ENCODE measurements around the gene FABP6.

The FABP6 gene

DNA sequence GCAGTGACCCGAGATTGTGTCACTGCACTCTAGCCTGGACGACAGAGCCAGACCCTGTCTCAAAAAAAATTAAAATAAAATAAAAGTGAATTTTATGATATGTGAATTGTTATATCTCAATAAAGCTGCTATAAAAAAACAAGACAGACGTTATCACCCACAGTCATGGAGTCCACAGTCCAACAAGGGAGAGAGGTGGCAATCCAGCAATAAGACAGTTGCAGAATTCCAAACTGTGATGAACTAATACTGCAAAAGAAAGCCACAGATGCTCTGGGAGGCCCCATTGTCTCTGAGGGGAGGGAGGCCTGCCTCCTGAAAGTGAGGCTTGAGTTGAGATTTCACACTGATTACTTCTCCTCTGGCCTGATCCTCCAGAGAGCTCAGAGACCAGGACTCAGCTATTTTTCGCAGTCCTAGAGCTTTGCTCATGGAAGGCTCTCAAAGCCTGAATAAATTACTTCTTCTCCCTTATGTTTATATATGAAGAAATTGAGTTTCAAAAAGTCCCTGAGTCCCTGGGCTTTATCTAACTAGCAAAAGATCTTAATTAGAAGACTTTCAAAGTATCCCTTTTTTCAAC, 55.1 kb downstream of the FABP6 start:
- H3K4me3 ChIP-seq (ENCODE audit: low read depth, low read length): no peak overlapping the region
- TF ChIP-seq, protein P1, sequence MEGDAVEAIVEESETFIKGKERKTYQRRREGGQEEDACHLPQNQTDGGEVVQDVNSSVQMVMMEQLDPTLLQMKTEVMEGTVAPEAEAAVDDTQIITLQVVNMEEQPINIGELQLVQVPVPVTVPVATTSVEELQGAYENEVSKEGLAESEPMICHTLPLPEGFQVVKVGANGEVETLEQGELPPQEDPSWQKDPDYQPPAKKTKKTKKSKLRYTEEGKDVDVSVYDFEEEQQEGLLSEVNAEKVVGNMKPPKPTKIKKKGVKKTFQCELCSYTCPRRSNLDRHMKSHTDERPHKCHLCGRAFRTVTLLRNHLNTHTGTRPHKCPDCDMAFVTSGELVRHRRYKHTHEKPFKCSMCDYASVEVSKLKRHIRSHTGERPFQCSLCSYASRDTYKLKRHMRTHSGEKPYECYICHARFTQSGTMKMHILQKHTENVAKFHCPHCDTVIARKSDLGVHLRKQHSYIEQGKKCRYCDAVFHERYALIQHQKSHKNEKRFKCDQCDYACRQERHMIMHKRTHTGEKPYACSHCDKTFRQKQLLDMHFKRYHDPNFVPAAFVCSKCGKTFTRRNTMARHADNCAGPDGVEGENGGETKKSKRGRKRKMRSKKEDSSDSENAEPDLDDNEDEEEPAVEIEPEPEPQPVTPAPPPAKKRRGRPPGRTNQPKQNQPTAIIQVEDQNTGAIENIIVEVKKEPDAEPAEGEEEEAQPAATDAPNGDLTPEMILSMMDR (IDR thresholded peaks at IDR 0.05; ENCODE audit: low read depth, low read length): no peak

DNA sequence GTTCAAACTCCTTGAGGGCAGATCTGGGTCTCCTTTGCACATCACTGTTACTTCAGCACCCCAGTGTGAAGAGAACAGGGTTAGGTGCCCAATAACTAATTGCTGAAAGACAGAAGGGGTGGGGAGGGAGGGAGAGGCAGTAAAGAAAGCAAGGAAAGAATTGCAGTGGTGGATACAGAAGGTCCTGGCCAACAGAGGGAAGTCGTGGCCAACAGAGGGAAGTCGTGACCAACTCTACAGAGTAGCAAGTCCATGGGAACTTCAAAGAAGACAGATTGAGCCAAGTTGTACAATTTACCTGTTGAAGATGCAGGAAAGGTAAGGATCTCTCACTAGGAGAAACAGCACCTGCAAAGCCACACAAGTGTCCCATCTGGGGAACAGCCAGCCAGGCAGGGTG, 56.0 kb downstream of the FABP6 start:
- TF ChIP-seq, protein P1 (IDR thresholded peaks at IDR 0.05; ENCODE audit: low read depth, low read length): no peak
- H3K4me3 ChIP-seq (ENCODE audit: low read depth, low read length): no peak overlapping the region

DNA sequence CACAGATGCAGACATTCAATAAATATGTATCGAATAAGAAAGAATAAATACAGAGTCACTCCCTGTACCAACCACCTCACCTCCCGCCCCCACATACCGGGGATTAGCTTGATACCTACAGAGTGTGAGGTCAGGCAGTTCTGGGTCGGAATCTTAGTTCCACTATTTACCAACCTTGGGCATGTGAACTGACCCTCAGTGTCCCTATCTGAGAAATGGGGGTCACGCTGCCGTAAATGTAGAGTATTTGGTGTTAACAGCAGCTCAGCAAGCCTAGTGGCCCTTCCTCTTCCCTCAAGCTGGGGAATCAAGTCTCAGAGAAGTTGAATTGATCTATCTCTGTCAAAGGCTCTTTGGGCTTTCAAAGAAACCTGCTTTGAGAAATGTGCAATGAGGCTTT, 57.6 kb downstream of the FABP6 start:
- TF ChIP-seq, protein P1 (IDR thresholded peaks at IDR 0.05; ENCODE audit: low read depth, low read length): no peak
- no peak overlapping the region for H3K4me3 ChIP-seq (ENCODE audit: low read depth, low read length)

DNA sequence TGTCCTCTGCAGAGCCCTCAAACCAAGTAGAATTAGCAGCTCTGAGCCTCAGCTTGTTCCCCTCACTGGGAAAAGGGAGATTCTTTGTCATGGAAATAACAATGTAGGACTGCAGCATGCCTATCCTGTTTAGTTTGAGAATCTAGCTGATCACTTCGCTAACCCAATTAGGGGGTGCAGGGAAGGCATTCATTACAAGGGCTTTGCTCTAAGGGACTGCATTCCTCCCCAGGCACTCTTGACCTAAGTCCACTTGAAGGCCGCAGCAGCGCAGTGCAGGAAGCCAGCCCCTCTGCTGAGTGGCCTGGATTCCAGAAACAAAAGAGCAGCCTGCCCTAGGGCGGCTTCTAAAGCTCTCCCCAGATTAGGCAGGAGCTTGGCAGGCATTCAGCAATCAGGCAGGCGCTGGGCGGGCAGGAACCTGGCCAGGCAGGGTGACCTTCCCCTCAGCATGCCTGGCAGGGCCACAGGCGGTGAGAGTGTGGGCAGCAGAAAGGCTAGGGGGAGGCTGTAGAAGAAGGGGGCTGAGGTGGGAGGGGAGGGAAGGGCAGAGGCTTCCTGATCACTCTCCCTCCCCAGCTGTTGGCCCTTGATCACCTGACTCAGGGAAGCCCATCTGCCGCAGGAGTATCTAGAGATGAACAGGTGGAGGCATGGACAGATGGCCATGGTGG, 58.2 kb downstream of the FABP6 start:
- no peak overlapping the region for H3K4me3 ChIP-seq (ENCODE audit: low read depth, low read length)
- TF ChIP-seq, protein P1 (IDR thresholded peaks at IDR 0.05; ENCODE audit: low read depth, low read length): no peak
